HTERT RPE-1 (cell line): Measurements from ENCODE around the gene OR10P1.

ENCODE experiments used
- in situ Hi-C: fragments of 300-500 bp; cut with MboI; formaldehyde crosslinking; loops from 4 replicates; pipeline ENCODE4 v1.14.3; 2020; ENCODE audit warnings: low sequenced_read_pairs

Gene OR10P1

DNA sequence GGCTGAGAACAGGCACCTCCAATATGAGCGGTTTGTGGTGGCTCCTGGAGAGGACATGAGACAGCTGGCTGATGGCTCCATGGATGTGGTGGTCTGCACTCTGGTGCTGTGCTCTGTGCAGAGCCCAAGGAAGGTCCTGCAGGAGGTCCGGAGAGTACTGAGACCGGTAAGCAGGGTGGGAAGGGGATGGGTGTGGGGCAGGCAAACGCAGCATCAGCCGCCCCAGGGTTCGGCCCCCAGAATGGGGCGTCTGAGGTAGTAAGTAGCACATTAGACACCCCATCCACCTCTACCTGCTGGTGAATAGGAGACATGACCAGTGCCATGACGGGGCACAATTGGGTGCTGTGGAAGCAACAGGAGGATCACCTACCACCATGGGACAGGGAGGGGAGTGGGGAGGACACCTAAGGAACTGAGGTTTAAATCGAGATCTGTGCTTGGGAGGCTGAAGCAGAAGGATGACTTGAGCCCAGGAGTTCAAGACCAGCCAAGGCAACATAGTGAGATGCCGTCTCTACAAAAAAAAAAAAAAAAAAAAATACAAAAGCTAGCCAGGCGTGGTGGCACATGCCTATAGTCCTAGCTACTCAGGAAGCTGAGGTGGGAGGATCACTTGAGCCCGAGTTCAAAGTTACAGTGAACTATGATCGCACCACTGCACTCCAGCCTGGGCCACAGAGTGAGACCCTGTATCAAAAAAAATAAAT is 45.5 kb downstream of the OR10P1 start:
- in situ Hi-C loops, result no loop called here

GRCh38 chr12:55683676-55684075 is 47.0 kb downstream of the OR10P1 start:
- in situ Hi-C loops, result no loop called here

DNA sequence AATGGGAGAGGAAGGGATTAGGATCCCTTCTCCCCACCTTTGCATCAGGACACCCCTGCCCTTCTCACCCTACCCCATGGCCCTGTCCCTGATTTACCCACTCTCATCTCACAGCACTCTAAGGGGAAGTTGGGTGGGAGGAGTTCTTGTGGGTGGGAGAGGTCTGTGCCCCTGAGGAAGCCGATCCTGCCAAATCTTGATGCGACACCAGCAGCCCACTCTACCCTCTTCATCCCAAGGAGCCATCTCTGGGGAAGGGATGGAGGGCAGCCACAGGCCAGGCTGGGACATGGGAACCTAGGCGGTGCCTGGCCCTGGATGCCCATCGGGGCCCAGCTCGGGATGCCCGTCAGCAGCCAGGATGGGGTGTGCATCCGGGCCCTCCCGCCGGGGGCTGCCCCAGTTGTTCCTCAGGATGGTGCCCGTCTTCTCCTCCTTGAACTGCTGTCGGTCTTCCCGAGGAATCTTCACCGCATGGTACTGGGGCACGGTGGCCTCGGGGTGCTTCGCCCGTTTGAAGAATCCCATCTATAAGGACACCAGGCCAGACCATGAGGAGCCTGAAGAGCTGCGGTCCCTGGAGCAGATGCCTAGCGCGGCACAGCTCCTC is 48.2 kb downstream of the OR10P1 start:
- in situ Hi-C loops, result no loop called here

DNA sequence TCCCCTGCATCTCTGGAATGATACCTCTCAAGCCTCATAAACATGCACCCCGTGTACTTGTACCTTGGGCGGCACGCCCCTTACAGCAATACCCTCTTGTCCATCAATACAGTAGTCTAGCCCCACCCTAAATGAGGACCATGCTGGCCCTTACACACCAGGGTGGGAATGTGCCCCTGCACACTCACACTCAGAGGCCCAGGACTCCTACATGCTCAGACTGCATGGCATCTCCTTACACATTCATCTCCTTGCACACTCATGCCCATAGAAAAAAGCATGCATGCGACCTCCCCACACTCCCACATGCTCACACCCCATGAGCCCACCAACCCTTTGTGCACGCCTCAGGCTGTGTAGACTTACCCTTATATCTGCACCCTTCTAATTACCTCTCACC is 49.0 kb downstream of the OR10P1 start:
- in situ Hi-C loops, result no loop called here

GRCh38 chr12:55686366-55687010 is 49.8 kb downstream of the OR10P1 start:
- in situ Hi-C loops, result no loop called here
